Epithelial cell of proximal tubule (primary cell): ENCODE measurements around the gene ORAI2. TPM values are rescaled to one million over a fixed set of nuclear protein-coding genes. Genes with fewer than 3 reads are reported as not detected.
A peak's percentile ranks its signal among the peaks of the same experiment; 100 is the strongest.
"Not testable (repeated sequence)": the region's sequence is repeated elsewhere in the genome, so short reads cannot be mapped to it uniquely, and the experiment has no call there.

Experiments
- DNase-seq: peaks from one replicate; pipeline ENCODE4 v3.0.0-alpha.2; 2011; ENCODE audit warnings: low read depth
- H3K4me3 ChIP-seq: 2 replicates; pipeline ENCODE4 v1.5.1; 2011; ENCODE audit warnings: low read depth, mild to moderate bottlenecking, low read length
- total RNA-seq: library from RNA; depleted of rRNA; stranded (reverse); fragments of >200 nt; gene quantifications from 2 replicates; pipeline ENCODE4 v1.2.3, GENCODE V29; 2015
- TF ChIP-seq, protein P1 (sequence below): conservative IDR thresholded peaks from 2 replicates; pipeline ENCODE4 v1.5.1; 2012; ENCODE audit warnings: low read depth, mild to moderate bottlenecking, low read length

Gene ORAI2
- total RNA-seq, 1 donor from 2014 or later = 46.6 TPM

DNA sequence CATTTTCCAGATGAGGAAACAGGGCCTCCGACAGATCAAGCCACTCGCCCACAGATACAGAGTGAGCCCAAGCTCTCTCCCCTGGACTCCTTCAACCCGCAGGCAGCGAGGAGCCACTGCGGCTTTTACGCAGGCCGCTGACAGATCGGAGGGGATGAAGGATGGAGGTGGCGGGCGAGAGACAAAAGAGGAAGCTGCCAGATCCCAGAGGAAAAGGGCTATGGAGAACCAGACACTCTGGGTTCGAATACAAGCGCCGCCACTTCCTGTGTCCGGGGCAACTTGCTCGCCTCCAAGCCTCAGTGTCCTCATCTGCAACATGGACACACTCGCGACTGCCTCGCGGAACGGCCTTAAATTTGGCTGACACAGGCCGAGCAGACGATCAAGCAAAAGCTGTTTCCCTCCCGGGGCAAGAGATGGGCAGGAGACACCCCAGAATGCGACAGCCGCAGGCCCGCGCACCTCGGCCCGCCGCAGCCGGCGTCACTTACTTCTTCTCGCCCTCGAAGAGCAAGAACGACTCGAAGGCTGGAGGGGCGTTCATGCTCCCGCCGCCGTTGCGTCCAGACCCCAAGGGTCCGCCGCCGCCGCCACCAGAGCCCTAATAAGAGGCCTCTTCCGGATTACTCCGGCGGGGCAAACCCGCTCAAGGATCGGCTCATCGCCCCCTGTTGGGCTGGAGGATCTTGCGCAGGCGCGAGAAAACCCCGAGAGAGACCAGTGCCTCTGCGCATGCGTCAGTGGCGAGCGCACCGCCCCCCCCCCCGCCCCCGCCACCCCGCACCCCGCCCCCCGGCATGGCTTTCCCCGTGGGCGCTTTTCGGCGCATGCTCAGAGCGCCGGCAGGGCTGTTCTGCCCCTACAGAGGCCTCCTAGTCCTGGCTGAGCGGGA, 45.2 kb downstream of the ORAI2 start, which contains the start of gene POLR2J:
POLR2J (minus strand) TSS at position 609 of the 895 bp plus-strand sequence; CDS start at position 547, 62 bp downstream.
- TF ChIP-seq, protein P1, sequence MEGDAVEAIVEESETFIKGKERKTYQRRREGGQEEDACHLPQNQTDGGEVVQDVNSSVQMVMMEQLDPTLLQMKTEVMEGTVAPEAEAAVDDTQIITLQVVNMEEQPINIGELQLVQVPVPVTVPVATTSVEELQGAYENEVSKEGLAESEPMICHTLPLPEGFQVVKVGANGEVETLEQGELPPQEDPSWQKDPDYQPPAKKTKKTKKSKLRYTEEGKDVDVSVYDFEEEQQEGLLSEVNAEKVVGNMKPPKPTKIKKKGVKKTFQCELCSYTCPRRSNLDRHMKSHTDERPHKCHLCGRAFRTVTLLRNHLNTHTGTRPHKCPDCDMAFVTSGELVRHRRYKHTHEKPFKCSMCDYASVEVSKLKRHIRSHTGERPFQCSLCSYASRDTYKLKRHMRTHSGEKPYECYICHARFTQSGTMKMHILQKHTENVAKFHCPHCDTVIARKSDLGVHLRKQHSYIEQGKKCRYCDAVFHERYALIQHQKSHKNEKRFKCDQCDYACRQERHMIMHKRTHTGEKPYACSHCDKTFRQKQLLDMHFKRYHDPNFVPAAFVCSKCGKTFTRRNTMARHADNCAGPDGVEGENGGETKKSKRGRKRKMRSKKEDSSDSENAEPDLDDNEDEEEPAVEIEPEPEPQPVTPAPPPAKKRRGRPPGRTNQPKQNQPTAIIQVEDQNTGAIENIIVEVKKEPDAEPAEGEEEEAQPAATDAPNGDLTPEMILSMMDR = peak; percentile 40
- peak; percentile 35 for DNase-seq
- peak within 1 kb of the TSS; percentile 52 for H3K4me3 ChIP-seq

DNA sequence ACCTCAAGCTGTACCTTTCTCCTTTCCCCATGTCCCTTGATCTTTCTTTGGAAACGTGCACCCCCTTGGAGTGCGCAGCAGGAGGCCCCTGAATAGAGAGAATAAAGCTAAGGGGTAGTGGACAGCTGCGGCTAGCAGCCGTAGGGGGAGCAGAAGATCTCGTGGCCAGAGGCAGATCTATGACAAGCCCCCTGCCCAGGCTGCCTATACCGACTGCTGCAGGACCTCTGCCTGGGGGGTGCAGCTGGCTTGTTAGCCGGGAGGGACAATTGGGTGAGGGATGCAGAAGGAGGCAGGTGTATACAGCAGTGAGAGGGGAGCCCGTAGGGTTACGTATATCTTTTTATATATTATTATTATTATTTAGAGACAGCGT, 45.8 kb downstream of the ORAI2 start:
- not testable (repeated sequence) for H3K4me3 ChIP-seq, DNase-seq

DNA sequence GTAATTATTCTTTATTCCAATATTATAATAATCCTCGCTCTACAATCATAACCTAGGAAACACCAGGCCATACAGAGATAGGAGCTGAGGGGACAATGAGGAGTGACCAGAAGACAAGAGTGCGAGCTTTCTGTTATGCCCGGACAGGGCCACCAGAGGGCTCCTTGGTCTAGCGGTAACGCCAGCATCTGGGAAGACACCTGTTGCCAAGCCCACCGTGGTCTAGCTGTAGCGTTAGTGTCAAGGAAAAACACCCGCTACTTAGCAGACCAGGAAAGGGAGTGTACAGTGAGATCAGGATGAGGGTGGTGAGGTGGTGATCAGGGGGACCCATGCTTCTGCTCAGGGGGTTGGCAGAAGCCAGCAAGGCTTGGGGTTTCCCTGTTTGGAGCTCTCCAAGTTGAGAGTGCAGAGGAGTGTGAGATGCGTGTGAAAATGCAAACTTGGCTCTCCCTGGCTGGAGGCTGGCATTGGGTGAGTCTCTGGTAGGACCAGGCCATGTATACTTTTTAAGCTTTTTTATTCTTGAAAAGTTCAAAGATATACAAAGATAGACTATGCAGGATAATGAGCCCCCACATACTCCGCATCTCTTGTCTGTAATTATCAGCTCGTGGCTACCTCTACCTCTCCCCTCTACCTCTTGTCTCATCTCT, 46.7 kb downstream of the ORAI2 start:
- not testable (repeated sequence) for DNase-seq, H3K4me3 ChIP-seq
- TF ChIP-seq, protein P1 = peak; percentile 47

GRCh38 chr7:102481962-102482361, 48.6 kb downstream of the ORAI2 start:
- not testable (repeated sequence) for H3K4me3 ChIP-seq, DNase-seq

DNA sequence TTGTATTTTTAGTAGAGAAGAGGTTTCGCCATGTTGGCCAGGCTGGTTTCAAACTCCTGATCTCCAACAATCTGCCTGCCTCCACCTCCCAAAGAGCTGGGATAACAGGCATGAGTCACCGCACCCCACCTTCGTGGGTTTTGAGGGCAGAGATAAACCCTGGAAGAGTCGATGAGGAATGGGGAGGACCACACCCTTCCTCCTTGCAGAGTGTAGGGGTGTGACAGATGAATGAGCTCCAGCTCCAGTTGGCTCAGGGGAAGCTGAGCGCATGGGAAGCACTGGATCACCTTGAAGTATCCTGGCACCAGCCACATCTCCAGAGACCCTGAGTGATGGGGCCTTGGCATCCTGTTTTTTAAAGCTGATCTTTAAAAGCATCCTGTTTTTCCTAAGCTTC, 50.9 kb downstream of the ORAI2 start:
- not testable (repeated sequence) for DNase-seq, H3K4me3 ChIP-seq

DNA sequence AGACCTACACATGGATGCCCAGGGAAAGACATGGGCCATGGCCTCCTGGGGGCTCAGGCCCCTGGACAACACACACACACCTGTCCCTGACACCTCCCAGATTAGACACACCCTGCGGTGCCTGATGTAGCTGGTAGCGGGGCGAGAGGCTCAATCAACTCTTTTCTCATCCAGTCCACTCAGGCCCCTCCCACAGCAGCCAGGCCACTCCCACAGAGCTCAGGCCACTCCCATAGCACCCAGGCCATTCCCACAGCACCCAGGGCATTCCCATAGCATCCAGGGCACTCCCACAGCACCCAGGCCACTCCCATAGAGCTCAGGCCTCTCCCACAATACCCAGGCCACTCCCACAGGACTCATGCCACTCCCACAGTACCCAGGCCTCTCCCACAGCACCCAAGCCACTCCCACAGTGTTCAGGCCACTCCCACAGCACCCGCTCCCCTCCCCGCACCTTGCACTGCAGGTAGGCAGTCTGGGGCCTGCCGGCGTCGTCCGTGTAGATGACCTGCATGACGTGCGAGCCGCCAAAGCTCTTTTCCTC, 57.2 kb downstream of the ORAI2 start:
- DNase-seq, H3K4me3 ChIP-seq: not testable (repeated sequence)

DNA sequence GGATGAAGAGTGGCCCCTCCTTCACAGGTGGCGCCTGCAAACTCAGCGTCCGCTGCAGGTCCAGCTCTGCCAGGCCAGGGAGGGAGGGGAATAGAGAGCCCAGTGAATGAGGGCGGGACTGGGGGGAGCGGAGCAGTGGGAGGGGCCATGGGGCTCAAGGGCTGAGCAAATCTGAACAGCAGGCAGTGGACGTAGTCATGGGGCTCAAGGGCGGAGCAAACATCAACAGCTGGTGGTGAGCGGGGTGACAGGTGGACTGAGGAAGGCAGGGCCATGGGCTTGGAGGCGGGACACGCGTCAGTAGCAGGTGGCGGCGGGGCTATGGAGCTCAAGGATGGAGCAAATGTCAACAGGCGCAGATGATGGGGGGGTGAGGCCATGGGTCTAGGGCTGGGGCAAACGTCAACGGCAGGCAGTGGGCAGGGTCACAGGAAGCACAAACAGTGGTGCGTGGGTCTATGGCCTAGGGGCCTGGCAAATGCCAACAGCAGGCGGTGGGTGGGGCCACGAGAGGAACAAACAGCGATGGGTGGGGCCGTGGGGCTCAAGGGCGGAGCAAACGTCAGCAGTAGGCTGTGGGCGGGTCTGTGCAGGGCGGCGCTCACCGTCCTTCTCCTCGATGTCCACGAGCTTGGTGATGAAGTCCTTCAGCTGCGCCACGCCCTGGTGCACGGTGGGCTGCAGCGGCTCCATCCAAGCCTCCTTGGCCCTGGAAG, 60.0 kb downstream of the ORAI2 start:
- H3K4me3 ChIP-seq, DNase-seq: not testable (repeated sequence)

- not testable (repeated sequence) for DNase-seq, H3K4me3 ChIP-seq
Measured at GRCh38 chr7:102494026-102494425, 60.7 kb downstream of the ORAI2 start.

- H3K4me3 ChIP-seq, DNase-seq: not testable (repeated sequence)
Measured at GRCh38 chr7:102494473-102495149, 61.2 kb downstream of the ORAI2 start.

DNA sequence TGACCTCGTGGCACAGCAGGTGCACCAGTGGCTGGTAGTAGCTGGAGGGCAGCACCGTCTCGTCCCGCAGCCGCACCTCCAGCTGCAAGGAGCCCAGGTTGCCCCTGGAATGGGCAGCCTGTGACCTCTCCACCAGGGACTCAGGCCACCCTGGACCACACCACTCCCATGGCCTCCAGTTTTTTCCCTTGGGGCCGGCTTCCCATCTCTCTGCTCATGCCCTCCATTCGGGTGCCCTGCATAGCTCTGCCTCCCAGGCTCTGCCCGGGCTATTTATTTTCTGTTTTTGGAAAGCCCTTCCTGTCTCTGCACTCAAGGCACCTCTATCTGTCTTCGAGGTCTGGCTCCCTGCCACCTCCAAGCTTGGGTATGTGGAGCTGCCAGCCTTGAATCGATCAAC, 63.5 kb downstream of the ORAI2 start:
- not testable (repeated sequence) for DNase-seq, H3K4me3 ChIP-seq

- H3K4me3 ChIP-seq, DNase-seq: not testable (repeated sequence)
Measured at GRCh38 chr7:102497308-102497707, 63.9 kb downstream of the ORAI2 start.

- not testable (repeated sequence) for H3K4me3 ChIP-seq, DNase-seq
Measured at GRCh38 chr7:102498321-102498720, 64.9 kb downstream of the ORAI2 start.

- H3K4me3 ChIP-seq, DNase-seq: not testable (repeated sequence)
Measured at GRCh38 chr7:102503141-102503540, 69.8 kb downstream of the ORAI2 start.

- DNase-seq, H3K4me3 ChIP-seq: not testable (repeated sequence)
Measured at GRCh38 chr7:102505298-102506185, 72.2 kb downstream of the ORAI2 start.
